Right atrium auricular region (tissue), 2 donors: ENCODE measurements around the gene COX6B1. TPM values are rescaled to one million over a fixed set of nuclear protein-coding genes. Genes with fewer than 3 reads are reported as not detected.

Source experiments
- DNase-seq: peaks from one replicate; pipeline ENCODE4 v3.0.0-alpha.2; 2019; ENCODE audit warnings: low spot score
- H3K27ac ChIP-seq, 2 donors: fragments of 200-600 bp; sonication (generic); 1 replicate in 1 of 2; 2 replicates in 1 of 2; pipeline ENCODE4 v1.5.1; 2016 to 2019
- H3K27me3 ChIP-seq, 2 donors: fragments of 200-600 bp; sonication (generic); one replicate each; pipeline versions ENCODE4 v1.5.1 to v1.6.0; 2017 to 2019
- H3K36me3 ChIP-seq: fragments of 200-600 bp; sonication (generic); one replicate; pipeline ENCODE4 v1.5.1; 2016
- H3K4me1 ChIP-seq, 2 donors: fragments of 200-600 bp; sonication (generic); one replicate each; pipeline versions ENCODE4 v1.5.1 to v1.6.0; 2017 to 2019
- H3K4me3 ChIP-seq, 2 donors: fragments of 200-600 bp; sonication (generic); 1 replicate in 1 of 2; 2 replicates in 1 of 2; pipeline ENCODE4 v1.5.1; 2017 to 2019; ENCODE audit warnings: mild to moderate bottlenecking in 1 of 2, moderate library complexity in 1 of 2
- H3K9me3 ChIP-seq, 2 donors: fragments of 200-600 bp; sonication (generic); one replicate each; pipeline ENCODE4 v1.5.1; 2019
- CTCF ChIP-seq, 2 donors: fragments of 200-600 bp; sonication (generic); IDR thresholded peaks; one replicate each; pipeline ENCODE4 v1.5.1; 2019; ENCODE audit warnings: antibody characterized with exemption in 2 of 2
- total RNA-seq, 2 donors: library from RNA; depleted of rRNA; stranded (reverse); fragments of >200 nt; gene quantifications; one replicate each; pipeline ENCODE4 v1.1.0, GENCODE V29; 2016

Gene COX6B1
- total RNA-seq, 2 donors from 2014 or later, result 1,397 to 1,663 TPM

- Histone ChIP-seq H3K27ac (no peak overlapping the region), H3K4me3 (no peak overlapping the region), H3K9me3 (no peaks in the 10 kb centered on the region), H3K4me1 (peaks cover 0 to 6% of the 10 kb centered on the region in 2 donors), H3K27me3 (no peaks in the 10 kb centered on the region), H3K36me3 (no peaks in the 10 kb centered on the region)
- no peak for TF ChIP-seq CTCF (IDR thresholded peaks at IDR 0.05)
- no peak for DNase-seq
These were observed 24.7 kb upstream of the COX6B1 start for GRCh38 chr19:35623327-35624010.

GRCh38 chr19:35628264-35628564 lies 19.9 kb upstream of the COX6B1 start:
- H3K4me1 ChIP-seq, result peaks cover 0 to 20% of the 10 kb centered on the region in 2 donors

GRCh38 chr19:35628565-35629331 lies 19.4 kb upstream of the COX6B1 start, which contains the start of gene RBM42:
Gene RBM42 (plus strand): TSS chr19:35629036. CDS start chr19:35629154, 118 bp downstream.
- H3K4me1 ChIP-seq, result peaks cover 0 to 20% of the 10 kb centered on the region in 2 donors
- H3K4me3 ChIP-seq, result peak within 1 kb of the TSS; percentile 100
- peak; percentile 99 for DNase-seq
- H3K9me3 ChIP-seq, result no peaks in the 10 kb centered on the region
- H3K27ac ChIP-seq, result peak within 1 kb of the TSS; percentile 92
- no peaks in the 10 kb centered on the region for H3K27me3 ChIP-seq
- TF ChIP-seq CTCF (IDR thresholded peaks at IDR 0.05), result no peak
- H3K36me3 ChIP-seq, result peaks cover 36% of the 10 kb centered on the region

More at GRCh38 chr19:35628264-35628564, 19.9 kb upstream of the COX6B1 start:
- no peak for TF ChIP-seq CTCF (IDR thresholded peaks at IDR 0.05)
- Histone ChIP-seq H3K4me3 (peak overlapping the region; percentile 100), H3K27ac (peak overlapping the region; percentile 92), H3K36me3 (peaks cover 31% of the 10 kb centered on the region), H3K27me3 (no peaks in the 10 kb centered on the region), H3K9me3 (no peaks in the 10 kb centered on the region)
- DNase-seq, result no peak

- Histone ChIP-seq H3K4me3 (peak overlapping the region; percentile 100), H3K4me1 (peaks cover 0 to 20% of the 10 kb centered on the region in 2 donors), H3K27me3 (no peaks in the 10 kb centered on the region), H3K36me3 (peaks cover 41% of the 10 kb centered on the region), H3K27ac (peak overlapping the region; percentile 92), H3K9me3 (no peaks in the 10 kb centered on the region)
- no peak for DNase-seq
- no peak for TF ChIP-seq CTCF (IDR thresholded peaks at IDR 0.05)
These were observed 18.8 kb upstream of the COX6B1 start for GRCh38 chr19:35629332-35629633.

GRCh38 chr19:35633727-35634440 lies 14.2 kb upstream of the COX6B1 start:
- Histone ChIP-seq H3K27ac (no peak overlapping the region), H3K4me3 (no peak overlapping the region), H3K4me1 (peaks cover 0 to 14% of the 10 kb centered on the region in 2 donors), H3K9me3 (no peaks in the 10 kb centered on the region), H3K27me3 (no peaks in the 10 kb centered on the region), H3K36me3 (peaks cover 81% of the 10 kb centered on the region)
- no peak for TF ChIP-seq CTCF (IDR thresholded peaks at IDR 0.05)
- no peak for DNase-seq
